Measurements from ENCODE around the gene ASTN2. TPM values are rescaled to one million over a fixed set of nuclear protein-coding genes. Genes with fewer than 3 reads are reported as not detected.
"Not testable (repeated sequence)": the region's sequence is repeated elsewhere in the genome, so short reads cannot be mapped to it uniquely, and the experiment has no call there.

Gene ASTN2
- total RNA-seq, 4 donors from 2014 or later = 3.0 to 7.0 (median 5.2) TPM

- intact Hi-C loops (cut with DNase I; ENCODE audit: low total_unique reads) = no loop called here
- no peaks in the 10 kb centered on the region for H3K36me3 ChIP-seq
Measured at GRCh38 chr9:116843863-116844620, 570.8 kb downstream of the ASTN2 start.

GRCh38 chr9:116842658-116843057 lies 572.2 kb downstream of the ASTN2 start:
- H3K4me1 ChIP-seq = no peaks in the 10 kb centered on the region
- intact Hi-C loops (cut with DNase I; ENCODE audit: low total_unique reads) = no loop called here
- WGBS, 2 donors (ENCODE audit: low coverage in 1 of 2) = 68 to 70% methylated on average over 5 to 6 of the region's 6 CpGs

More at GRCh38 chr9:116843863-116844620, 570.8 kb downstream of the ASTN2 start:
- Histone ChIP-seq H3K4me1 (no peaks in the 10 kb centered on the region), H3K9me3 (no peaks in the 10 kb centered on the region), H3K27ac (no peak overlapping the region), H3K27me3 (no peaks in the 10 kb centered on the region), H3K4me3 (no peak overlapping the region)
- no peak for TF ChIP-seq POLR2A (IDR thresholded peaks at IDR 0.05)
- no peak for TF ChIP-seq CTCF (IDR thresholded peaks at IDR 0.05)
- TF ChIP-seq POLR2AphosphoS5 (IDR thresholded peaks at IDR 0.05) = no peak
- in situ Hi-C loops (cut with MboI; ENCODE audit: low pct_ligation_motif_present in 1 of 4, low pct_unique_long_range_greater_than_20kb in 1 of 4, low sequenced_read_pairs in 3 of 4) = no loop called here
- WGBS, 2 donors (ENCODE audit: low coverage in 1 of 2) = 54 to 63% methylated on average over 7 of the region's 7 CpGs
- DNase-seq = no peak

GRCh38 chr9:116838468-116838867 lies 576.4 kb downstream of the ASTN2 start:
- H3K4me1 ChIP-seq; H3K9me3 ChIP-seq; H3K27me3 ChIP-seq; in situ Hi-C loops (cut with MboI; ENCODE audit: low pct_ligation_motif_present in 1 of 4, low pct_unique_long_range_greater_than_20kb in 1 of 4, low sequenced_read_pairs in 3 of 4); H3K36me3 ChIP-seq; DNase-seq; H3K4me3 ChIP-seq; intact Hi-C loops (cut with DNase I; ENCODE audit: low total_unique reads); H3K27ac ChIP-seq: not testable (repeated sequence)
- 73 to 82% methylated on average over 3 to 7 of the region's 7 CpGs for WGBS, 2 donors (ENCODE audit: low coverage in 1 of 2)

More at GRCh38 chr9:116842658-116843057, 572.2 kb downstream of the ASTN2 start:
- Histone ChIP-seq H3K27me3 (no peaks in the 10 kb centered on the region), H3K36me3 (no peaks in the 10 kb centered on the region), H3K4me3 (no peak overlapping the region), H3K9me3 (no peaks in the 10 kb centered on the region), H3K27ac (no peak overlapping the region)
- TF ChIP-seq EP300 (IDR thresholded peaks at IDR 0.05; ENCODE audit: low read depth) = no peak
- TF ChIP-seq POLR2A (IDR thresholded peaks at IDR 0.05) = no peak
- no peak for TF ChIP-seq POLR2AphosphoS5 (IDR thresholded peaks at IDR 0.05)
- no peak for TF ChIP-seq CTCF (IDR thresholded peaks at IDR 0.05)
- in situ Hi-C loops (cut with MboI; ENCODE audit: low pct_ligation_motif_present in 1 of 4, low pct_unique_long_range_greater_than_20kb in 1 of 4, low sequenced_read_pairs in 3 of 4) = no loop called here
- DNase-seq = no peak

- H3K4me1 ChIP-seq = no peaks in the 10 kb centered on the region
- H3K27ac ChIP-seq = no peak overlapping the region
- WGBS, 2 donors (ENCODE audit: low coverage in 1 of 2) = 64 to 72% methylated on average over 4 to 5 of the region's 5 CpGs
- in situ Hi-C loops (cut with MboI; ENCODE audit: low pct_ligation_motif_present in 1 of 4, low pct_unique_long_range_greater_than_20kb in 1 of 4, low sequenced_read_pairs in 3 of 4) (no loop called here), intact Hi-C loops (cut with DNase I; ENCODE audit: low total_unique reads) (no loop called here)
- no peaks in the 10 kb centered on the region for H3K9me3 ChIP-seq
- DNase-seq = no peak
- no peak overlapping the region for H3K4me3 ChIP-seq
- no peaks in the 10 kb centered on the region for H3K27me3 ChIP-seq
- H3K36me3 ChIP-seq = no peaks in the 10 kb centered on the region
- TF ChIP-seq POLR2A (IDR thresholded peaks at IDR 0.05) = no peak
- TF ChIP-seq POLR2AphosphoS5 (IDR thresholded peaks at IDR 0.05) = no peak
- no peak for TF ChIP-seq EP300 (IDR thresholded peaks at IDR 0.05; ENCODE audit: low read depth)
- TF ChIP-seq CTCF (IDR thresholded peaks at IDR 0.05) = no peak
Measured at GRCh38 chr9:116837018-116837989, 577.6 kb downstream of the ASTN2 start.

GRCh38 chr9:116830321-116830720 lies 584.5 kb downstream of the ASTN2 start:
- in situ Hi-C loops (cut with MboI; ENCODE audit: low pct_ligation_motif_present in 1 of 4, low pct_unique_long_range_greater_than_20kb in 1 of 4, low sequenced_read_pairs in 3 of 4); H3K27ac ChIP-seq; H3K4me1 ChIP-seq; H3K27me3 ChIP-seq; intact Hi-C loops (cut with DNase I; ENCODE audit: low total_unique reads); DNase-seq; H3K36me3 ChIP-seq; H3K4me3 ChIP-seq; H3K9me3 ChIP-seq: not testable (repeated sequence)
- 92 to 100% methylated on average over 2 of the region's 2 CpGs for WGBS, 2 donors (ENCODE audit: low coverage in 1 of 2)

Measured in transverse colon (tissue), 4 donors.